PC-9 (cell line): ENCODE data around the gene SLC32A1. TPM values are rescaled to one million over a fixed set of nuclear protein-coding genes. Genes with fewer than 3 reads are reported as not detected.

Experiments
- BruUV-seq: library from RNA; stranded (reverse); fragments of 400-500 nt; replicated peaks from 2 replicates; lab custom pipeline; 2021; lab: Mats Ljungman, UMichigan
- CTCF ChIA-PET: fragments of 300-600 bp; sonication (Branson Sonifier 250); formaldehyde crosslinking; loops from one replicate; lab custom pipeline; 2022; ENCODE audit warnings: antibody characterized with exemption; lab: Charles Lee
- POLR2A ChIA-PET: fragments of 300-600 bp; sonication (Branson Sonifier 250); formaldehyde crosslinking; loops from one replicate; lab custom pipeline; 2022; ENCODE audit warnings: antibody characterized with exemption; ENCODE audit not compliant: unreplicated experiment; lab: Charles Lee
- DNase-seq, 2 experiments: peaks; one replicate each; pipeline versions ENCODE4 v3.0.0 to v3.0.0-alpha.2; 2015 to 2022; ENCODE audit warnings: mixed read lengths in 1 of 2
- H2AFZ ChIP-seq: fragments of 200-600 bp; sonication (generic); 2 replicates; pipeline ENCODE4 v1.8.1; 2017; ENCODE audit warnings: antibody characterized with exemption
- H3F3A ChIP-seq: fragments of 200-600 bp; sonication (generic); 2 replicates; pipeline ENCODE4 v1.8.1; 2017; ENCODE audit warnings: antibody characterized with exemption, mild to moderate bottlenecking, low read depth; ENCODE audit not compliant: insufficient read depth
- H3K27ac ChIP-seq: fragments of 200-600 bp; sonication (generic); 2 replicates; pipeline ENCODE4 v1.6.1; 2016; ENCODE audit warnings: mixed run types
- H3K27me3 ChIP-seq: fragments of 200-600 bp; sonication (generic); 2 replicates; pipeline ENCODE4 v1.6.1; 2016; ENCODE audit warnings: low read depth, mixed run types; ENCODE audit not compliant: insufficient read depth
- H3K36me3 ChIP-seq: fragments of 200-600 bp; sonication (generic); 2 replicates; pipeline ENCODE4 v1.6.1; 2016; ENCODE audit warnings: low read depth, mixed run types
- H3K4me1 ChIP-seq: fragments of 200-600 bp; sonication (generic); replicated peaks from 2 replicates; pipeline ENCODE4 v1.6.1; 2016; ENCODE audit warnings: mixed run types; ENCODE audit not compliant: insufficient read depth
- H3K4me2 ChIP-seq: fragments of 200-600 bp; sonication (generic); 2 replicates; pipeline ENCODE4 v1.6.1; 2017; ENCODE audit warnings: mixed run types
- H3K4me3 ChIP-seq: fragments of 200-600 bp; sonication (generic); 2 replicates; pipeline ENCODE4 v1.6.1; 2016; ENCODE audit warnings: mixed run types
- H3K79me2 ChIP-seq: fragments of 200-600 bp; sonication (generic); 2 replicates; pipeline ENCODE4 v1.6.1; 2017; ENCODE audit warnings: low read depth, mixed run types
- H3K9me2 ChIP-seq: fragments of 200-600 bp; sonication (generic); 2 replicates; pipeline ENCODE4 v1.8.1; 2017; ENCODE audit warnings: mild to moderate bottlenecking; ENCODE audit not compliant: insufficient read depth
- H3K9me3 ChIP-seq: fragments of 200-600 bp; sonication (generic); 2 replicates; pipeline ENCODE4 v1.8.1; 2016; ENCODE audit warnings: low read depth; ENCODE audit not compliant: insufficient read depth
- H4K20me1 ChIP-seq: fragments of 200-600 bp; sonication (generic); 2 replicates; pipeline ENCODE4 v1.8.1; 2017; ENCODE audit not compliant: insufficient read depth
- EZH2 ChIP-seq: fragments of 200-600 bp; sonication (generic); IDR thresholded peaks from 2 replicates; pipeline ENCODE4 v1.8.0; 2017; ENCODE audit warnings: antibody characterized with exemption, low read depth
- intact Hi-C: fragments of 100-400 bp; cut with micrococcal nuclease; formaldehyde crosslinking; loops from one replicate; pipeline ENCODE4 v1.10.0; 2022; ENCODE audit not compliant: unreplicated experiment
- total RNA-seq: library from RNA; stranded (reverse); gene quantifications from 2 replicates; pipeline ENCODE4 v1.2.3, GENCODE V29; 2021
- TF ChIP-seq, protein P1 (sequence below): fragments of 200-600 bp; sonication (generic); conservative IDR thresholded peaks from 2 replicates; pipeline ENCODE4 v1.6.1; 2017; ENCODE audit warnings: mixed run types, antibody characterized with exemption, mild to moderate bottlenecking, moderate library complexity

The SLC32A1 gene
- total RNA-seq, 1 experiment from 2014 or later = not detected

DNA sequence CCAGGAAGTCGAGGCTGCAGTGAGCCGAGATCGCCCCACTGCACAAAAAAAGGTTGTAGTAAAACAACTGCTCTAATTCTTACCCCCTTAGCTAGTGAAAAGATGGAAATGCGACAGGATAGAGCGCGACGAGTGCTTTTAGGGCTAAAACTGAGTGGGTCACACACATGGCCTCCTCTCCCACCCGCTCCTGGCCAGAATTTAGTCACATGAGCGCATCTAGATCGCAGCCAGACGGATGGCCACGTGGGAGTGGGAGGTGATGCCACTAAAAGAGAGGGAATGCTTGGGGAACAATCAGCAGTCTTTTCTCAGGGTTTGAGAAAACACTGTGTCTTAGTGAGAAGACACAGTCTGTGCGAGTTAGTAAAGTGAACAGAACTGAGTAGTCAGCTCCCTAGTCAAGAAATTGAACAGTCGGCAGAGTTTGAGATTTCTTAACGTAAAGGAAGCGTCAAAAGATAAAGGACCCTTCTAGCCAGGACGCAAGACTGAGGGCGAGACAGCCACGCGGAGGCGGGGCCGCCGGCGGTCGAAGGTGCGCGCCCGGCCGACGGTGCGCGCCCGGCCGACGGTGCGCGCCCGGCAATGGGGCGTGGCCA, 23.3 kb downstream of the SLC32A1 start:
- BruUV-seq = no TSS peak
- TF ChIP-seq, protein P1, sequence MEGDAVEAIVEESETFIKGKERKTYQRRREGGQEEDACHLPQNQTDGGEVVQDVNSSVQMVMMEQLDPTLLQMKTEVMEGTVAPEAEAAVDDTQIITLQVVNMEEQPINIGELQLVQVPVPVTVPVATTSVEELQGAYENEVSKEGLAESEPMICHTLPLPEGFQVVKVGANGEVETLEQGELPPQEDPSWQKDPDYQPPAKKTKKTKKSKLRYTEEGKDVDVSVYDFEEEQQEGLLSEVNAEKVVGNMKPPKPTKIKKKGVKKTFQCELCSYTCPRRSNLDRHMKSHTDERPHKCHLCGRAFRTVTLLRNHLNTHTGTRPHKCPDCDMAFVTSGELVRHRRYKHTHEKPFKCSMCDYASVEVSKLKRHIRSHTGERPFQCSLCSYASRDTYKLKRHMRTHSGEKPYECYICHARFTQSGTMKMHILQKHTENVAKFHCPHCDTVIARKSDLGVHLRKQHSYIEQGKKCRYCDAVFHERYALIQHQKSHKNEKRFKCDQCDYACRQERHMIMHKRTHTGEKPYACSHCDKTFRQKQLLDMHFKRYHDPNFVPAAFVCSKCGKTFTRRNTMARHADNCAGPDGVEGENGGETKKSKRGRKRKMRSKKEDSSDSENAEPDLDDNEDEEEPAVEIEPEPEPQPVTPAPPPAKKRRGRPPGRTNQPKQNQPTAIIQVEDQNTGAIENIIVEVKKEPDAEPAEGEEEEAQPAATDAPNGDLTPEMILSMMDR = no peak
- no peak for TF ChIP-seq EZH2
- no peak overlapping the region for H3K27ac ChIP-seq
- ChIA-PET CTCF (no interaction called here), POLR2A (interaction anchor here (0.6 to 0.8 kb wide), 2 partner anchors 19 to 127 kb away, joined by 6 to 7 read pairs; no protein-coding TSS in a partner anchor)
- no peaks in the 10 kb centered on the region for H3K9me2 ChIP-seq
- H3K4me3 ChIP-seq = peak overlapping the region; percentile 79
- H3K4me1 ChIP-seq = peaks cover 13% of the 10 kb centered on the region; the same call in 1 of the 2 replicates
- H3K9me3 ChIP-seq = no peaks in the 10 kb centered on the region
- H3K36me3 ChIP-seq = no peaks in the 10 kb centered on the region
- peak overlapping the region; percentile 96 for H3K4me2 ChIP-seq
- peaks cover 10% of the 10 kb centered on the region; the same call in 1 of the 2 replicates for H3K79me2 ChIP-seq
- 0 out of 2 replicates have a peak, but pooled peaks cover 5% of the 10 kb centered on the region for H4K20me1 ChIP-seq
- H2AFZ ChIP-seq = peak overlapping the region; percentile 87
- intact Hi-C loops = loop anchor here (1.0 kb wide), 1 partner anchor 43 kb away; no protein-coding TSS in a partner anchor
- H3K27me3 ChIP-seq = peaks cover 30% of the 10 kb centered on the region
- H3F3A ChIP-seq = no peaks in the 10 kb centered on the region; the same call in 1 of the 2 replicates
- DNase-seq = no peak

DNA sequence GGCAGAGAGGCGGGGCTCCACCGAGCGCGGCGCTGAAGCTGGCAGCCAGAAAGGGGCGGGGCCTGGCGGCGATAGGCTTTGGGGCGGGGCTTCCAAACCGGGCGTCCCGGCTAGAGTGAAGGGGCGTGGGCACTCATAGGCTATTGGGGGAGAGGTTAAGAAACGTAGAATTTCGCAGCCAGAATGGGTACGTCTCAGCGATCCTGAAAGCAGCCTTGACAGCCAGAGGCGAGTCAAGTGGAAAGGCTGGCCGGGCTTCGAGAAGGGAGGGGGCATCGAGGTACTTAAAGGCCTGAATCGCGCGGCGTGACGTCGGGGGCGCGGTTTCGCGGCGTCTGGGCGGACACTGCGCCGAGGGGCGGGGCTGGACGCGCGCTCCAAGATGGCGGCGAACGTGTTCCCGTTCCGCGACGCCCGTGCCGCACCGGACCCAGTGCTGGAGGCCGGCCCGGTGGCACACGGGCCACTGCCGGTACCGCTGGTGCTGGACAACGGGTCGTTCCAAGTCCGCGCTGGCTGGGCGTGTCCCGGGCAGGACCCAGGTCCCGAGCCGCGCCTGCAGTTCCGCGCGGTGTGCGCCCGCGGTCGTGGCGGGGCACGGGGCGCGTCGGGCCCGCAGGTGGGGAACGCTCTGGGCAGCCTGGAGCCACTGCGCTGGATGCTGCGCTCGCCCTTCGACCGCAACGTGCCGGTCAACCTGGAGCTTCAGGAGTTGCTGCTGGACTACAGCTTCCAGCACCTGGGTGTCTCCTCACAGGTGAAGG, 24.0 kb downstream of the SLC32A1 start, which contains the start of gene ACTR5:
ACTR5 (plus strand) TSS at position 364 of the 764 bp plus-strand sequence; CDS start at position 383, 19 bp downstream.
- BruUV-seq = TSS peak; percentile 92
- H3K4me2 ChIP-seq = peak within 1 kb of the TSS; percentile 96
- peak within 1 kb of the TSS; percentile 96 for H2AFZ ChIP-seq
- CTCF ChIA-PET = interaction anchor here (0.6 kb wide), 1 partner anchor 29 kb away, joined by 4 read pairs; no protein-coding TSS in a partner anchor
- H3K79me2 ChIP-seq = peaks cover 10% of the 10 kb centered on the region; the same call in 1 of the 2 replicates
- peak within 1 kb of the TSS; percentile 40 for H3K27ac ChIP-seq
- TF ChIP-seq, protein P1 = no peak
- TF ChIP-seq EZH2 = no peak
- H4K20me1 ChIP-seq = 0 out of 2 replicates have a peak, but pooled peaks cover 5% of the 10 kb centered on the region
- H3F3A ChIP-seq = no peaks in the 10 kb centered on the region; the same call in 1 of the 2 replicates
- H3K36me3 ChIP-seq = no peaks in the 10 kb centered on the region
- POLR2A ChIA-PET = interaction anchor here (0.6 to 0.8 kb wide), 5 partner anchors 18 to 144 kb away, joined by 3 to 7 read pairs (median 6); no protein-coding TSS in a partner anchor
- peak; percentile 73 to 97 for DNase-seq
- H3K4me1 ChIP-seq = peaks cover 13% of the 10 kb centered on the region; the same call in 1 of the 2 replicates
- intact Hi-C loops = loop anchor here (1.0 kb wide), 1 partner anchor 42 kb away; no protein-coding TSS in a partner anchor
- no peaks in the 10 kb centered on the region for H3K9me2 ChIP-seq
- H3K9me3 ChIP-seq = no peaks in the 10 kb centered on the region
- H3K27me3 ChIP-seq = peaks cover 26% of the 10 kb centered on the region
- peak within 1 kb of the TSS; percentile 79 for H3K4me3 ChIP-seq

DNA sequence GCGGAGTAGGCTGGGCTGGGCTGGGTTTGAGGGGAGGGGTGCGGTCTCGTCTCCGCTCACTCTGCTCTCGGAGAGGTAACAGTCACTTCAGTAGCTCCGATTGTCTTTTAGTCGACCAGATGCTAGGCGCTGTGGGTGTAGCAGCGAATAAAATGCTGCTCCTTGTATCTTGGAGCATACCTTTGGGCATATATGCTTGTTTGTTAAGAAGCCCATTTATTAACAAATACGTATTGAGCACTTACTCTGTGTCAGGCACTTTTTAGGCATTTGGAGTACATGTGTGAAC, 24.5 kb downstream of the SLC32A1 start:
- Histone ChIP-seq H3K4me3 (peak overlapping the region; percentile 79), H3K4me2 (peak overlapping the region; percentile 96), H2AFZ (peak overlapping the region; percentile 96), H3K9me3 (no peaks in the 10 kb centered on the region), H3K27me3 (peaks cover 21% of the 10 kb centered on the region), H3K36me3 (no peaks in the 10 kb centered on the region), H3K9me2 (no peaks in the 10 kb centered on the region), H3K27ac (no peak overlapping the region), H4K20me1 (0 out of 2 replicates have a peak, but pooled peaks cover 5% of the 10 kb centered on the region), H3K4me1 (peaks cover 13% of the 10 kb centered on the region; the same call in 1 of the 2 replicates), H3F3A (no peaks in the 10 kb centered on the region; the same call in 1 of the 2 replicates), H3K79me2 (peaks cover 10% of the 10 kb centered on the region; the same call in 1 of the 2 replicates)
- TF ChIP-seq EZH2 = no peak
- TF ChIP-seq, protein P1 = no peak
- intact Hi-C loops = loop anchor here (1.0 kb wide), 1 partner anchor 41 kb away; no protein-coding TSS in a partner anchor
- no TSS peak for BruUV-seq
- peak; percentile 68 to 72 for DNase-seq
- CTCF ChIA-PET = interaction anchor here (0.6 kb wide), 1 partner anchor 29 kb away, joined by 4 read pairs; no protein-coding TSS in a partner anchor
- POLR2A ChIA-PET = interaction anchor here (0.6 to 0.8 kb wide), 5 partner anchors 11 to 144 kb away, joined by 3 to 7 read pairs (median 4); no protein-coding TSS in a partner anchor
